H1 (cell line): ENCODE measurements around the gene BARHL1. TPM values are rescaled to one million over a fixed set of nuclear protein-coding genes. Genes with fewer than 3 reads are reported as not detected.

Experiments used
- CBX5 ChIP-seq: fragments of 300-800, 300-1000 bp; sonication (generic); IDR thresholded peaks from 2 replicates; pipeline ENCODE4 v1.7.1; 2016; ENCODE audit warnings: antibody characterized with exemption, low read length, low read depth
- CHD1 ChIP-seq: IDR thresholded peaks from 2 replicates; pipeline ENCODE4 v1.6.1; 2012; ENCODE audit warnings: low read depth, low read length, improper control_type of control experiment
- CHD7 ChIP-seq: fragments of 300-600 bp; sonication (generic); IDR thresholded peaks from 2 replicates; pipeline ENCODE4 v1.7.1; 2012; ENCODE audit warnings: low read length, moderate library complexity, mild to moderate bottlenecking, inconsistent platforms; ENCODE audit not compliant: insufficient replicate concordance
- CTBP2 ChIP-seq: IDR thresholded peaks from 2 replicates; pipeline ENCODE4 v1.7.0; 2011; ENCODE audit warnings: borderline replicate concordance, mild to moderate bottlenecking, moderate library complexity, mixed read lengths, low read length; ENCODE audit not compliant: insufficient read depth, insufficient read length
- HDAC2 ChIP-seq, 2 experiments: fragments of 300-600 bp in 1 of 2; sonication (generic) in 1 of 2; IDR thresholded peaks; 2 replicates each; pipeline ENCODE4 v1.6.1; 2011 to 2012; ENCODE audit warnings: low read depth in 2 of 2, low read length in 2 of 2, mild to moderate bottlenecking in 2 of 2, moderate library complexity in 2 of 2, borderline replicate concordance in 1 of 2, inconsistent platforms in 1 of 2
- POLR2AphosphoS5 ChIP-seq: IDR thresholded peaks from 2 replicates; pipeline ENCODE4 v1.6.1; 2011; ENCODE audit warnings: low read depth, low read length
- POU5F1 ChIP-seq: IDR thresholded peaks from 2 replicates; pipeline ENCODE4 v1.6.1; 2011; ENCODE audit warnings: low read depth, mild to moderate bottlenecking, low read length, moderate library complexity
- SIRT6 ChIP-seq: IDR thresholded peaks from one replicate; pipeline ENCODE4 v1.7.1; 2012; ENCODE audit warnings: low read length, inconsistent platforms
- SIX5 ChIP-seq: IDR thresholded peaks from 2 replicates; pipeline ENCODE4 v1.6.1; 2011; ENCODE audit warnings: mild to moderate bottlenecking, low read depth, low read length
- SP2 ChIP-seq: IDR thresholded peaks from 2 replicates; pipeline ENCODE4 v1.6.1; 2012; ENCODE audit warnings: mild to moderate bottlenecking, low read length, inconsistent platforms
- polyA plus RNA-seq, 7 experiments: library from polyadenylated mRNA; depleted of rRNA in 3 of 7; stranded (reverse) in 5 of 7; unstranded in 2 of 7; fragments of >200 nt in 5 of 7; fragments of 200-250 nt in 2 of 7; gene quantifications; 1 replicate in 5 of 7; 2 replicates in 1 of 7; 4 replicates in 1 of 7; pipeline versions ENCODE4 v1.2.1 to v1.2.3, GENCODE V29; 2011 to 2013; ENCODE audit warnings: missing spikeins in 2 of 7, mixed read lengths in 2 of 7
- total RNA-seq: library from RNA; stranded (reverse); fragmentation: NEBNext Ultra II Directional; extraction: Animal tissue kit (Norgen Biotek cat#: 25700); gene quantifications from 2 replicates; pipeline ENCODE4 v1.2.1, GENCODE V29; 2021

The BARHL1 gene
- total and polyA plus RNA-seq, 2 of the 8 experiments (the other 6 are each of a cell fraction or from before 2014, with no cell fraction given): not detected

- TF ChIP-seq CHD7 (no peak), SP2 (no peak), CTBP2 (no peak), POLR2AphosphoS5 (no peak), SIRT6 (no peak), CHD1 (no peak), POU5F1 (no peak), SIX5 (no peak), CBX5 (no peak), HDAC2 (IDR thresholded peaks at IDR 0.05; ENCODE audit: borderline replicate concordance in 1 of 2, low read depth in 2 of 2, low read length in 2 of 2) (no peak)
- TF ChIP-seq, all 59 proteins: peak for 0
These were observed 23.0 kb downstream of the BARHL1 start (continued) for GRCh38 chr9:132605387-132605786.
